NCI-H2171 (cell line): ENCODE results near the gene UBP1.
"Not testable (repeated sequence)": the region's sequence is repeated elsewhere in the genome, so short reads cannot be mapped to it uniquely, and the experiment has no call there.

Source experiments
- DNase-seq: peaks from one replicate; lab custom pipeline; 2025; lab: John Stamatoyannopoulos, UW

UBP1 gene

GRCh38 chr3:33440328-33441224 is at the start of gene UBP1:
Gene UBP1 (minus strand): TSS chr3:33440405. CDS start chr3:33439848, 557 bp downstream.
- DNase-seq: peak; percentile 94

GRCh38 chr3:33488683-33489082 is 48.5 kb upstream of the UBP1 start:
- DNase-seq: no peak

GRCh38 chr3:33488246-33488645 is 48.0 kb upstream of the UBP1 start:
- no peak for DNase-seq

- no peak for DNase-seq
Observed at GRCh38 chr3:33482111-33482521, 41.9 kb upstream of the UBP1 start.

GRCh38 chr3:33474896-33475295 is 34.7 kb upstream of the UBP1 start:
- no peak for DNase-seq

- no peak for DNase-seq
Observed at GRCh38 chr3:33473813-33474212, 33.6 kb upstream of the UBP1 start.

- DNase-seq: no peak
Observed at GRCh38 chr3:33467786-33468185, 27.6 kb upstream of the UBP1 start.

- no peak for DNase-seq
Observed at GRCh38 chr3:33461097-33461496, 20.9 kb upstream of the UBP1 start.

- DNase-seq: not testable (repeated sequence)
Observed at GRCh38 chr3:33459577-33459976, 19.4 kb upstream of the UBP1 start.

GRCh38 chr3:33458446-33458845 is 18.2 kb upstream of the UBP1 start:
- no peak for DNase-seq

GRCh38 chr3:33456756-33457155 is 16.6 kb upstream of the UBP1 start:
- DNase-seq: no peak

- no peak for DNase-seq
Observed at GRCh38 chr3:33453331-33453761, 13.1 kb upstream of the UBP1 start.

- not testable (repeated sequence) for DNase-seq
Observed at GRCh38 chr3:33451994-33452393, 11.8 kb upstream of the UBP1 start.

- DNase-seq: no peak
Observed at GRCh38 chr3:33447958-33448357, 7.8 kb upstream of the UBP1 start.

- DNase-seq: not testable (repeated sequence)
Observed at GRCh38 chr3:33447256-33447625, 7.0 kb upstream of the UBP1 start.

GRCh38 chr3:33442190-33442589 is 2.0 kb upstream of the UBP1 start:
- no peak for DNase-seq

- no peak for DNase-seq
Observed at GRCh38 chr3:33441225-33441976, 1.2 kb upstream of the UBP1 start.

- no peak for DNase-seq
Observed at GRCh38 chr3:33439546-33440327, 468 bp downstream of the UBP1 start.

- no peak for DNase-seq
Observed at GRCh38 chr3:33438881-33439545, 1.2 kb downstream of the UBP1 start.

GRCh38 chr3:33438284-33438668 is 1.9 kb downstream of the UBP1 start:
- no peak for DNase-seq

- no peak for DNase-seq
Observed at GRCh38 chr3:33437556-33438283, 2.5 kb downstream of the UBP1 start.
